NCI-H146 treated with DMSO at 0.1 percent for 48 hours (cell line): Measurements from ENCODE around the gene CPEB4.

ENCODE experiments used
- DNase-seq: peaks from one replicate; lab custom pipeline; 2025; ENCODE audit not compliant: unreplicated experiment; lab: John Stamatoyannopoulos, UW

Gene CPEB4

GRCh38 chr5:173858670-173859407 is 29.3 kb upstream of the CPEB4 start:
- DNase-seq: no peak

DNA sequence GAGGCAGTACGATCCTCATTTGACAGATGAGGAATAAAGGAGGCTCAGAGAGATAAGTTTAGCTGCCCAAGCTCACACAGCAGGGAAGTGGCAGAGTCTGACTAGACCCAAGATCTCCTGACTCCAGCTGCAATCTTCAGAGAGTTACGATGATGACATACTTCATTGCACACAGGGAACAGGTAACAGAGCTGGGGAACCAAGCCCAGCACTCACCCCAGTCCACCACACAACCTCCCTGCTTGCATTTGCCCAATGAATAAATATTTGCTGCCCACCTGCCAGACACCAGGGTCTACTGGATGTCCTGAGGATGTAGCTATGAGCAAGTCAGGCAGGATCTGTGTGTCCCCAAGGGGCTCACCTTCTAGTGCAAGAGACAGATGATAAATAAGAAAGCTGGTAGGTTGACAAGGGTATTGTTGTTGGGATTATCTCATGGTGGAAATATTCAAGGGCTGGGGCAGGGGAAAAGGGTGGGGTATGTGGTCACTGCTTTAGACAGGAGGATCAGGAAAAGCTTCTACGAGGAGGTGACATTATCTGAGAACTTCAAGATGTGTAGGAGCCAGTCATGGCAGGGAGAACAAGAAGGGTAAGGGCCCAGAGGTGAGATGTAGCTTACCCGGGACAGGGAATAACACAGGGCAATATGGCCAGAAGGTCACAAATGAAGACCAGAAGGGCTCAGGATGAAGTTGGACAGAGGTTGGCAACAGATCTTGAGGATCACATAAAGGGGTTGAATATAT is 28.6 kb upstream of the CPEB4 start:
- no peak for DNase-seq

DNA sequence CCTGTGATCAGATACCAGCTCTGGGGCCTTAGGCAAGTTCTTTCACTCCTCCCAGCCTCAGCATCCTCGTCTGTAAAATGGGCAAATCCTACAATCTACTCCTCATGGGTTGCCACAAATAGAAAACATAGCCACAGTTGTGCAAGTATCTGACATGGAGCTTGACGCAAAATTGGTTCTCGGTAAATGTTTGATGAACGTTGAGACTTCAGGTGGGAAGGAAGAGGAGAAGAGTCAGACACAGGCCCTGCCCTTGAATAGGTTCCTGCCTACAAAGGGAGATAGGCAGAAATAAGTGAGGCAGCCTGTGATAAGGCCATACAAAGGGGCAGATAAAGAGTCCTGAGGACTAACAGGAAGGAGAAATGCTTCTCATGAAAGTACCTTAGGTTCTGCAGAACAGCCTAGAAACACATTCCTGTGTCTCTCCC is 26.1 kb upstream of the CPEB4 start:
- DNase-seq: no peak

DNA sequence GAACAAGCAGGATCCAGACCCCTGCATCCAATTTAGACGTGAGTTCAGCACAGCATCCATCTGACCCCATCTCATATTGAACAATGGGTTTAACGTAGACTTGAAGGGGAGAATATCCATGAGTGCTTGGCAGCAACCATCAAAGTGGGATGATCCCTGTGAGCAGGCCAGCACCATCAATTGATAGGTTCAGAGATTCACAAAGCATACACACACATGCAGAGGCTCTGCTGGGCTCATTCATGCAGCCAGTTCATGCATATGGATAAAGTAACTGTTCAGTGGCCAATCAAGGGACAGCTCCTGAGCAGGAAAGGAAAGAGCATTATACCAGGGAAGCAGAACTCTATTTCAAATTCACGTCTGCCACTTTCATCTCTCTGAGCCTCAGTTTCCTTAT is 24.8 kb upstream of the CPEB4 start:
- no peak for DNase-seq

GRCh38 chr5:173864126-173865050 is 23.8 kb upstream of the CPEB4 start:
- no peak for DNase-seq

- DNase-seq: no peak
Observed at GRCh38 chr5:173866243-173866857, 21.8 kb upstream of the CPEB4 start.

DNA sequence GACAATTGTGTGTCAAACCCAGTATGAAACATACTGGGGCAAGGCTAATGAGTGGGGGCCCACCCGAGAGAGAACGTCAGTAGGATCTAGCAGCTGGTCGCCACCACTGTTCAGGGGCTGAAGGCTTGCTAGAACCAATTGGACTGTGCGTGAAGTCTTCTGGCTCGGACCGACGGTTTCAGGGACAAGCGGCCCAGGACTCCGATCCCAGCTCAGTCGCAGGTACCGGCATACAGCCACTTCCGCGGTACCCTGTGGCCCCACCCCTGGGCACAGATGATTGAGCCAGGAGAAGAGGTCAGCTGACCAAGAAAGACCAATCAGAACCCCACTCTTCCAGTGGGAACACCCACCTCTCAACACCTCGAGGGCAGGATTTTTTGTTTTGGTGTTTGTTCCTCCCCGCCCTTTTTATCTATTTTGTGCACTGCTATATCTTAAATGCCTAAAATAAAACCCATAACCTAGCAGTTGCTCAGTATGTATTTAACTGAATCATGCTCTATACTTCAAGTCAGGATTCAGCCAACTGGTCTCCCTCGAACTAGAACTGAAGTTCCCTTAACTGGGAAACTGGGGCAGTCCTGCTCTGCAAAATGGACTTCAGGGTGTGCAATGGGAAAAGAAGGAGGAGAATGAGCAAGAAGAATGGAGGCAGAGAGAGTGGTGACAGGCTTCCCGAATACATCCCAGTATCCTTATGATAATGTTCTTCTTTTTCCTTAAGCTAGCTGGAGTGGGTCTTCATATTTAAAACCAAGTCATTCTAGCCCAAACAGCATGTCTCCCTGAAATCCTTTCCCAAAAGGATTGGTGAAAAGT is 21.1 kb upstream of the CPEB4 start:
- no peak for DNase-seq

DNA sequence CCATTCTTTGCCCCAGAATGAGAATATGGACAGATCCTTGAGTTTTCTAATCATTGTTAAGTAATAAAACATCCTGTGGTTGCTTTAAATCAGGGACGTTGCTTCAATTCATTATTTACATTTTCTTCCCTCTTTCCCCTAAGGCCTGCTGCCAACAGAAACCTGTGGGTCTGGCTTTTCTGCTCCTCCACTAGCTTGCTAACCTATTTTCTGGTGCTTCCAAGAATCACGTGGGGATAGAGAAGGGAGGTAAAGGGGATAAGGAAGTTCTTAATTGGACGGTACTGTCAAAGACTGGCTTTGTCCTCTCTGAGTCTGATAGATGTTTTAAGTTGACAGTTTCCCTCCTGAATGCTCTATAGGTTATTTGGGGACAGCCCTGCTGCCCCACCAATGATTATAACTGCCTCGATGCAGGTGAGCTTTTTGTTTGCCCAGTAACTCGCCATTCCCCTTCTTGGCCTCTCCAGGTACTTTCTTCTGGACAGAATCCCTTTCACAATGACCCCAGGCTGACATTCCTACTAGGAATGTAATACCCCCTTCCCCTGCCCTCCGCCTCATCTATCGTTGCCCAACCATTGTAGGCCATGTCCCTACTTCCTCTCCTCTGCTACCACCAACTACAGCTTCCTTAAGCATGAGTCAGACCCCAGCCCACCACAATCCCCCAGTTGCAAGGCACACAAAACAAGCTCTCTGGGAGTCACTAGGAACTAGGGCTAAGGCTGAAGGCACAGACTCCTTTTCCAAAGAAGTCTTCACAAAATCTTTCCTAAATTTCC is 19.9 kb upstream of the CPEB4 start:
- DNase-seq: no peak

- no peak for DNase-seq
Observed at GRCh38 chr5:173869316-173869715, 18.8 kb upstream of the CPEB4 start.

- no peak for DNase-seq
Observed at GRCh38 chr5:173872957-173873305, 15.2 kb upstream of the CPEB4 start.

DNA sequence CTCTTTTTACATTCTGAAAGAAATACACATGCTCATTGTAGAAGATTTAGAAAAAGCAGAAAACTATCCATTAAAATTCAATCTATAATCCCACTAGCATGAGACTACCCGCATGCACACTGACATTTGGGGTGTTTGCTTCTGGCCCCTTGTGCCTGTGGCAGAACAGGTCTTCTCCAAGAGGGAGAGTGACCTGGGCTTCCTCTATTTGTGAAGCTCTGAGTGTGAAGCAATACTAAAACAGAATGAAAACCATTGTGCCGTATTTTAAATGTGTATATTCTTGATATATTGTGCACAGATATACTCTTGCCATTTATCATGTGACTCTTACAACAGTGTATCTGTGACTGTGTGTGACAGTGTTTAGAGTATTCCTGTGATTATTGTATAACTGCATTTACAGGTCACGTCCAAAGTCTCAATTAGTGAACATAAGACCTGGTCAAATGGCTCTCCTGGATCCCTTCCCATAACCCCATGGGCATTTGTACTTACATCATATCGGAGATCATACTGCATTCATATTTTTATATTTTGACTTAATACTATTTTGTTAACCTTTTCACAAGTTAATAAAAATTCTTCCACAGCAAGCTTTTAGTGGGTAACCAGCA is 14.7 kb upstream of the CPEB4 start:
- no peak for DNase-seq

- DNase-seq: no peak
Observed at GRCh38 chr5:173875189-173875588, 13.0 kb upstream of the CPEB4 start.

DNA sequence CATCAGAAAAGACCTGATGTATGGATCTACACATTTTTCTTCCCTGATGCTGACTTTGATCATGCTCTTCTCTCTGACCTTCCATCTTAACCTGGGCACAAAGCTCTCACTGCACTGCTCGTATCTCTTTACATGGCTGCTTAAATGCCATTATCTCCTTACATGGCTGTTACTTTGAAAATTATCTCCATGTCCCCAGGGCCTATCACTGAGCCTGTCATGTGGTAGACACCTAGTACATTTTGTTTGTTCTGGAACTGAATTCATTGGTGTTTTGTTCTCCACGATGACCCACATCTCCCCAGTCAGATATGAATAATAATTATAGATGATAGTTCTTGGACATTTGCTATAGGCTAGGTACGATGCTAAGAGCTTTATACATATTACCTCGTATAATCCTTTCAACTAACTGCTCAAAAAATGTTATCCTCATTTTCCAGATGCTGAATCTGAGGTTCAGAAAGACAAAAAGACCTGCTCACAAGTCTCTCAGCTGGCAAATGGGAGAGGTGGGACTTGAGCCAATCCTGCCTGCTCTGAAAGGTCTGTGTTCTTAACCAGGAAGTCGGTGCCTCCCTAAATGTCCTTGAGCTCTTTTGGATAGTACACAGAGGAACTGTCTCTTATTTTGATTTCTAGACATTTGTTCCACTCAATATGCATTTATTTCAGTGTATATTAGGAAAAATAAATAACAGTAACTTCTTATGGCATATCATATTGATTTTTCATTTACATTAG is 9.8 kb upstream of the CPEB4 start:
- no peak for DNase-seq

- DNase-seq: no peak
Observed at GRCh38 chr5:173880306-173880985, 7.7 kb upstream of the CPEB4 start.

GRCh38 chr5:173881811-173882575 is 6.2 kb upstream of the CPEB4 start:
- no peak for DNase-seq

DNA sequence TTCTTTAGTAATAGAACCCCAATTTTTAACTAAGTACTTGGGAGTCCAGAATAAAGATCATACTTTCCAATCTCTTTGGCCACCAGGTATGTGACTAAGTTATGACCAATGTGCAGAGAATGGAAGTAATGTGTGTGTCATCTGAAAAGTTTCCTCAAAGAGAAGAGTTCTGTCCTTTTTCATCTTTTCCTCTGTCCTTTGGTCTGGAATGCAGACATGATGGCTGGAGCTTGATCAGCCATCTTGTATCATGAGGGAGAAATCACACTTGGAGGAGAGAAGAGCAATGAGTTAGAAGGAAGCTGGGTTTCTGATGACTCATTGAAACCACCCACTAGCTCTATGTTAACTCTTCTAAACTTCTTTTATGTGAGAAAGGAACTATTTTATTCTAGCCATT is 5.5 kb upstream of the CPEB4 start:
- DNase-seq: no peak

GRCh38 chr5:173883347-173883924 is 4.7 kb upstream of the CPEB4 start:
- DNase-seq: no peak
